Stimulated activated CD4-positive, alpha-beta T cell treated with anti-CD3 and anti-CD28 coated beads, Interleukin-2, amount 100 ng/mL, for 48 hours (primary cell): ENCODE data around the gene C16orf95.

Experiments used
- DNase-seq, 2 donors: peaks; one replicate each; pipeline ENCODE4 v3.0.0-alpha.2; 2020

C16orf95 gene

GRCh38 chr16:87330646-87331045 lies 13.5 kb upstream of the C16orf95 start:
- DNase-seq = no peak

- DNase-seq = no peak
Observed at GRCh38 chr16:87330257-87330624, 13.0 kb upstream of the C16orf95 start.

GRCh38 chr16:87329436-87330256 lies 12.5 kb upstream of the C16orf95 start:
- DNase-seq = no peak

- no peak for DNase-seq
Observed at GRCh38 chr16:87328846-87329245, 11.7 kb upstream of the C16orf95 start.

GRCh38 chr16:87327798-87328495 lies 10.8 kb upstream of the C16orf95 start:
- DNase-seq = no peak

GRCh38 chr16:87326151-87326571 lies 9.0 kb upstream of the C16orf95 start:
- no peak for DNase-seq

- no peak for DNase-seq
Observed at GRCh38 chr16:87325423-87325858, 8.2 kb upstream of the C16orf95 start.

- peak in 1 of 2 donors; percentile 23 for DNase-seq
Observed at GRCh38 chr16:87324411-87325275, 7.5 kb upstream of the C16orf95 start.

GRCh38 chr16:87323727-87324410 lies 6.7 kb upstream of the C16orf95 start:
- DNase-seq = no peak

- DNase-seq = no peak
Observed at GRCh38 chr16:87322833-87323726, 5.9 kb upstream of the C16orf95 start.

GRCh38 chr16:87322360-87322759 lies 5.2 kb upstream of the C16orf95 start:
- DNase-seq = no peak

- DNase-seq = no peak
Observed at GRCh38 chr16:87321336-87322107, 4.3 kb upstream of the C16orf95 start.

GRCh38 chr16:87320510-87321227 lies 3.5 kb upstream of the C16orf95 start:
- no peak for DNase-seq

GRCh38 chr16:87319997-87320491 lies 2.9 kb upstream of the C16orf95 start:
- no peak for DNase-seq

- DNase-seq = no peak
Observed at GRCh38 chr16:87319011-87319410, 1.8 kb upstream of the C16orf95 start.

- DNase-seq = peak; percentile 24 to 37
Observed at GRCh38 chr16:87317750-87318644, 805 bp upstream of the C16orf95 start.

- DNase-seq = no peak
Observed at GRCh38 chr16:87316450-87316922, 706 bp downstream of the C16orf95 start.

- DNase-seq = no peak
Observed at GRCh38 chr16:87314990-87315420, 2.2 kb downstream of the C16orf95 start.

- DNase-seq = no peak
Observed at GRCh38 chr16:87312008-87312407, 5.2 kb downstream of the C16orf95 start.
